T47D (cell line): ENCODE data around the gene STARD10.

Experiments
- DNase-seq, 2 experiments: peaks; one replicate each; pipeline versions ENCODE4 v3.0.0 to v3.0.0-alpha.2; 2011 to 2012; ENCODE audit warnings: low read depth in 1 of 2, low spot score in 1 of 2
- JUND ChIP-seq: IDR thresholded peaks from 2 replicates; pipeline ENCODE4 v1.6.1; 2012; ENCODE audit warnings: low read depth
- in situ Hi-C: cut with HindIII; loops from 2 replicates; pipeline ENCODE4 v1.10.0; 2016; ENCODE audit warnings: low sequenced_read_pairs, low pct_unique_long_range_greater_than_20kb

The STARD10 gene

DNA sequence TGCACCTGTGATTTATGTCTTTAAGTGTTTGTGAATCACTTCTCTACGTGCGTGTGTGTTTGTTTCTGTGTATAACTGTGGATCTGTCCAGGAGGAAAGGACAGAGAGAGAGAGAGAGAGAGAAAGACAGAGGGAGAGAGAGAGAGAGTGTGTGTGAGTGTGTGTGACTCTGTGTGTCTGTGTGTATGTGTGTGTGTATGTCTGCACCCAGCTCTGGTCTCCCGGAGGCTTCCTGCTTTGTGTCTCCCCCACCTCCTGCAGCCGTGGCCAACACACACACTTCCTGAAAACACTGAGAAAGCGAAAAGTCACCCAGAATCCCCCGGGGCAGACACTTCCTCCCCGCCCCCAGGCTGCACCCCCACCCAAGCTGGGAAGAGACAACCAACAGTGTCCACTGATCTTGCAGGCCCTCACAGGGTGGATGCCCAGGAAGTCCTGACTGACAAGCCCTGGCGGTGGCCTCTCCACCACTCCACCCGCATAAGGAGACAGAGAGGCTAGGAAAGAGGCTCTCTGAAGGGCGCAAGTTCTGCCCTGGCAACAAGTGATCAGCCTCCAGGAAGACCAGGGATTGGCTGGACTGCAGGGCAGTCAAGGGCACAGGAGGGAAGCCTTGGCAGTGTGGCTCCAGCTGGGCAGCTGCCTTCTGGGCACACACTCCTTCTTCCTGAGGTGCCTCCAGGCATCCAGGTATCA lies 71.6 kb downstream of the STARD10 start:
- no peak for TF ChIP-seq JUND
- peak; percentile 94 to 97 for DNase-seq
- in situ Hi-C loops: no loop called here

- no peak for DNase-seq
- in situ Hi-C loops: no loop called here
- no peak for TF ChIP-seq JUND
These were observed 72.2 kb downstream of the STARD10 start for GRCh38 chr11:72721689-72722049.

- in situ Hi-C loops: no loop called here
- TF ChIP-seq JUND: no peak
- no peak for DNase-seq
These were observed 72.6 kb downstream of the STARD10 start for GRCh38 chr11:72721276-72721675.

GRCh38 chr11:72720784-72721183 lies 73.1 kb downstream of the STARD10 start:
- in situ Hi-C loops: no loop called here

GRCh38 chr11:72720047-72720446 lies 73.8 kb downstream of the STARD10 start:
- in situ Hi-C loops: no loop called here
- no peak for TF ChIP-seq JUND
- no peak for DNase-seq

More at GRCh38 chr11:72720784-72721183, 73.1 kb downstream of the STARD10 start:
- no peak for DNase-seq
- TF ChIP-seq JUND: no peak

DNA sequence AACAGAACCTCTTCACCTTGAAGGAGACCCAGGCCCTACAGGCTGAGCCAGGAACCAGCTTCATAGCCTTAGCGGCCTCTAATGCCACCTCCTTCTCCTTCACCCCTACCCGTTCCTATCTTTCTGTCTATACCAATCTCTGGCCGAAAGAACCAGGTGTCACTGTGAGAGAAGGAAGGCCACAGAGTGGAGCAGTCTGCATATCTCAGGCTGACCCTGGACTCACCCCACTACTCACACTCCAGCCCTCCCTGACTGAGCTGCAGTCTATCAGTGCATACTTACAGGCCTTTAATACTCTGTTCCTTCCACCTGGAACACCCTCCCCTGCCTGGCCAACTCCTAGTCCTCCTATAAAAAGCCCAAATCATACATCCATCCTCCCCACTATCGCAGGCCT lies 74.3 kb downstream of the STARD10 start:
- no peak for TF ChIP-seq JUND
- in situ Hi-C loops: no loop called here
- no peak for DNase-seq

DNA sequence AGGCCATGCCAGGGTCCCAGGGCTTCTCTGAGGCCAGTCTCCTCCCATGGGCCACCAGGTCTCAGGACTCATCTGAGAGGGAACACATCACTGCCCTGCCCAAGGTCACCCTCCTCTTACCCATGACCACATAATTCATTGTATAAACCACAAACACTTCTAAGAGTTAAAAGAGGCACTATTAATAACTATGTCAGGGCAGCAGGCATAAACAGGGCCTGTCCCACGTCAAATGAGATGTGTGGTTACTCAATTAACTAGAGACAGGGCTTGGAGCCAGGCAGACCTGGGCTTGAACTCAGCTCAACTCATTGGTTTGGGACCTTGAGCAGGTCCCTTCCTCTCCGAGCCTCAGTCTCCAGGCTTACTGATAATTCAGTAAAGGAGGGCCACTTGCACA lies 74.7 kb downstream of the STARD10 start:
- DNase-seq: no peak
- TF ChIP-seq JUND: no peak
- in situ Hi-C loops: no loop called here

- no peak for DNase-seq
- TF ChIP-seq JUND: no peak
- in situ Hi-C loops: no loop called here
These were observed 75.7 kb downstream of the STARD10 start for GRCh38 chr11:72718101-72718501.

DNA sequence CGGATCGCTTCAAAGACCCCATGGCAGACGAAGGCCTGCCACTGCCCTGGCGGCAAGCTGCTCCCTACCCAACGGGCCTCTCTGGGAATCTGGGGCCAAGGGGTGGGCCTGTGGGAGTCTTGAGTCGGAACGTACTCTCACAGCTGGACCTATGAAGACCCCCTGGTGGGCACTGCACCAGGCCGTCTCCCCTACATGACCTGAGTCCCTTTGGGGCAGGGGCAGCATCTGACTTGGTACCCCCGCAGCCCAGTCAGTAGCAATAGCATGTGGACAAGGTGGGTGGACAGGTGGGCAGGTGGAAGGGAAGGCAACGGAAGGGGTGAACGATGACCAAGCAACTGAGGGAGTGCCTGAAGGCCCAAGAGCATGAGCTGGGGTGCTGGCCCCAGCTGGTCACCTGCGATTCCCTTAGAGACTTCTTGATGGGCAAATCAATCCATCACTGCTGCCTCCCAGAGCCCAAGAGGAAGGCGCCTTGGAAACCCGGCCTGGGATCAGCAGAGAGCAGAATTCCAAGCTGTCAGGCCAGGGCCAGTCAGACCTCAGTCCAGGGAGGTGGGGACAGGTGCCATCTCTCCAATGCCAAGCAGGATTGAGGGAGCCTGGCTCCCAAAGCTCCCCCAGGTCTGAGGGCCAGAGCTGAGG lies 76.9 kb downstream of the STARD10 start:
- DNase-seq: no peak
- in situ Hi-C loops: no loop called here
- no peak for TF ChIP-seq JUND

- in situ Hi-C loops: no loop called here
- TF ChIP-seq JUND: no peak
- DNase-seq: no peak
These were observed 77.6 kb downstream of the STARD10 start for GRCh38 chr11:72716290-72716689.

- no peak for TF ChIP-seq JUND
- no peak for DNase-seq
- in situ Hi-C loops: no loop called here
These were observed 81.0 kb downstream of the STARD10 start for GRCh38 chr11:72712841-72713240.

DNA sequence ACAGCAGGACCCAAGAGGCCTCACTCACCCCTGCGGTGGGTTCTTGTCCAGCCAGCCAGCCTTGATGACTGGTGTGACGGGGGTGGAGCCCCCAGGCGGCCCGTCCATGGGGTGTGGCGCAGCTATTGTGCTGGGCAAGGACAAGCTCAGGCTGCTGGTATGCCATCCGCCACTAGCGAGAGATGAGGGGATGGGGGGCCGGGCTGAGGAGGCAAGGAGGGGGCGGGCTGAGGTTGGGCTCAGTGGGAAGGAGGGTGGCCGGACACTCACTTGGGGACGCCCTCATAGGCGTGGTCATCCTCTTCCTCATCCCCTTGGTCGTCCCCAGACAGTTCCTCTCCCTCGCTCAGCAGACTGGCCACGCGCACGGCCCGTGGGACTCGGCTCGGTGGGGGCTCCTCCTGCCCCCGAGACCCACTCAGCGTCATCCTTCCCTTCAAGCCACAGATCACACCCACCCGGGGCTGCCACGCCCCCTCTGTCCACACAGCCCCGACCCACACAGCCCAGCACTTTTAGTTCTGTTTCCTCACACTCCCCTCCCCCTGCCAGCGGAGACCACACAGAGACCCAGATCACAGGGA lies 81.6 kb downstream of the STARD10 start:
- in situ Hi-C loops: no loop called here
- no peak for DNase-seq
- no peak for TF ChIP-seq JUND

DNA sequence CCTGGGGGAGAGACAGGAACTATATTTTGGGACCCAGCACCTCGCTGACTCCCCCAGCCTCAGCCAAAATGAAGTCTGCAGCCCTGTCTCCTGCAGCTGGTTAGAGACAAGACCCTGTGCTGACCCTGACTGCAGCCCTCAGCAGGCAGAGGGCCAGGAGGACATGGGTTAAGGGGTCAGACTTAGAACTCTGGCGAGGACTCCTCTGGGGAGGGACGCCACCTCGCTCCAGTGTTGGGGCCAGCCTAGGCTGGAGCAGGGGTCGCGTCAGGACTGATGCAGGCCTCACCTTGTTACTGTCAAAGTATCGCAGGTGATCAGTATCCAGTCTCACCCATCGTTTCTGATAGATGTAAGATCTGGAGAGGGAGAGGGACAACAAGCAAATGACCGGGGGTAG lies 82.7 kb downstream of the STARD10 start:
- DNase-seq: no peak
- in situ Hi-C loops: no loop called here
- TF ChIP-seq JUND: no peak
